Dermis microvascular lymphatic vessel endothelial cell (primary cell): Measurements from ENCODE around the gene MARCHF3. TPM values are rescaled to one million over a fixed set of nuclear protein-coding genes. Genes with fewer than 3 reads are reported as not detected.
A peak's percentile ranks its signal among the peaks of the same experiment; 100 is the strongest.

Experiments used
- DNase-seq, 2 donors: peaks; one replicate each; pipeline versions ENCODE4 v3.0.0 to v3.0.0-alpha.2; 2010; ENCODE audit warnings: low read depth in 2 of 2
- total RNA-seq: library from RNA; depleted of rRNA; stranded (reverse); fragments of >200 nt; gene quantifications from 2 replicates; pipeline ENCODE4 v1.2.1, GENCODE V29; 2014

Gene MARCHF3
- total RNA-seq, 1 donor from 2014 or later: 99.6 TPM

DNA sequence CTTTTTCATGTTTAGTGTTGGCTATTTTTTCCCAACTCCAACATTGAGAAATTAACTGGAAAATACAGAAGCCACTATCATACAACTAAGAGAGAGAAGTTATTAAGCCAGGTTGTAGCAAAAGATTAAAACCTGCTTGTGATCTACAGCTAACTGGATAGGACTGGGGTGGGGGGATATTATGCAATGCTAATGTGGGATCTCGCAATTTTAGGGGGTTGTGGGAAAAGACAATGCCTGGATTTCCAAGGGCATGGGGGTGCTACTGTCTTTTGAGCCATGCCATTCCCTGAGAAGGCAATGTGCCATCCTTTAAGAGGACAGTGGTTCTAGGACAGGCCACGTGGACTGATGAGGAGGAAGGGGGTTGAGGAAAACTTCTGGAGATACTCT is 46.5 kb downstream of the MARCHF3 start:
- DNase-seq: no peak

DNA sequence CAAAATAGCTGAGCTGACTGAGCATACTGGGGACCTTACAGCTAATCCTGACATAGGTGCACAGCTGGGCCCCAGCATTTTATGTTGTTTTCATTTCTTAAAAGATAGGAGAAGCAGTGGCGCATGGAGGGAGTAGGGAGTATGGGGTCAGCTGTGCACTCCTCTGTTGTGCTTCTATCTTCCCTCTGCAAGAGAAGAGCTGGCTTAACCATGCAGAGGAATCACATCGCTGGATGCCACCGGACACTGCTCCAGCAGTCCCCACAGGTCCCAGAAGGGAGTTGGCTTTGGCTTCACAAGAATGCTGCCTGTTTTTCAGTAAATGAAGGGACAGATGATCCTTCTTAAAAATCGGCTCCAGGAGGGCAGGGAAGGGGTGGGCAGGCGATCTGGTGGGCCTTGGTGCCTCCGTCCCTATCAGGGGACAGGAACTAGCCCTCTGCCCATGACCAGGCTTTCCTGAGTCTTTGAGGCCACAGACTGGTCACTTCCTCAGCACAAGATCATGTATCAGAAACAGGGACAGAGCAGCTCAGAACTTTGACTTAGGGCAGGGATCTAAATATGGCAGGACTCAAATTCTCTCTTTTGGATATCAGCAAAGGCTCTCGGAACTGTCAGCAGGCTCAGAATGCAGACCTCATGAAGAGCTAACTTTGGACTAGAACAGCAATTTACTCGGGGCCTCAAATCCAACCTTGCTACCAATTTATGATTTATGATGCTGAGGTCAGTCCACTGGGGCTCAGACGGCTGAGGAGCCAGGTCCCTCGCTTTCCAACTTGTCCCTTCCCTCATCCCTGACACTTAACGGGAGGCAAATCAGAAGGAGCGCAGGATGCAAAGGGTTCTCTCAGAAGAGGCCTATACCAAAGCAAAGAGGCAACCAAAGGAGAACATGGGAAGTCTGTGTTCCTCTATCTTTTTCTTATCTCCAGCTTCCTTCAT is 47.2 kb downstream of the MARCHF3 start:
- no peak for DNase-seq

DNA sequence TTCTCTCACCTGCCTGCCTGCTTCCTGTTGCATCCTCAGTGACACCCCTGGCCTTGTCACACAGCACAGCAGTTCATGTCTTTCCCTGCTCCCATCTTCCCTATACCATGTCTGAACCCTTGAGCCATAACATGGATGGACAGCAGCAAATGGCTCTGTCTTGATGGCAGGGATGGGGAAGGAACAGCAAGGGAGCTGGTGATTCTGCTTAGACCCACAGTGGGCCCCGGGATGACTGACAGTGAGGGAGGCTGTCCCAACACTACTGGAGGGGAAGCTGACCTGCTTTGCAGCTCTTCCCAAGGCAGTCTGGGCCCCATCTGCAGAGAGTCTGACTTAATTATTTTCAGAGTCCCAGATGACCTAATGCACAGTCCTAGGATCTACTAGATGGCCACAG is 48.2 kb downstream of the MARCHF3 start:
- DNase-seq: no peak

DNA sequence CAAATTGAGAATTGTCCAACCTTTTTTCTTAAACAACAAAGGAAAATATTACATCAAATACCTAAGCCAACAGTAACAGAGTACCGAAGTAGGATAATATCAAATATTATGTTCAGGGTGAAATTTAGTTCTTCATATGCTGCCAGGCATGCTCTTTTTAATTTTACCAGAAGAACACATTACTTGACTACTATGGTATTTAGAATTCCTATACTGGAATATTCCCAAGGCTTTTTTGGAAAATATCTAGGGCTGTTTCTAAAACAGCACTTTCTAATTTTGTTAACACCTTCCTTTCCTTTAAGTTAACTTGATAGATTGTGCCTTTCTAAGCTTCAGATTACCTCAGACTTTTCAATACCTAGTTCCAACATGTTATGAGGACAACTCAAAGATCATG is 48.7 kb downstream of the MARCHF3 start:
- DNase-seq: no peak

DNA sequence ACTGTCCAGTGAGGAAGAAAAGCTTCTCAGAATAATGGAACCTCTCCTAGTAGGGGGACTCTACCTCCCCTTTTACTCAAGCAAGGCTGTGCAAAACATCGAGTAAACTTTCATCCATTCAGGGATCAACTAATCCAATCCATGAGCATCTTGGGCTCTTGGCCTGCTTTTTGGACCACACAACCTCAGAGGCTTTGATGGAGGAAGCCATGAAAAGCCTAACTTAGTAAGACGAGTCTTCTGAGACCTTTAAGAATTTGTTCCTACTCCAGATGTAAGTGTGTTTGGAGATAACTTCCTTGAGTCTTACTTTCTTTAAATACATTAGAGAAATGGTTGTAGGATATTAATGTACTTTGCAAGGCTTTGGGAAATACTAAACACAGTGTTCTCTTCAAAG is 49.1 kb downstream of the MARCHF3 start:
- no peak for DNase-seq

DNA sequence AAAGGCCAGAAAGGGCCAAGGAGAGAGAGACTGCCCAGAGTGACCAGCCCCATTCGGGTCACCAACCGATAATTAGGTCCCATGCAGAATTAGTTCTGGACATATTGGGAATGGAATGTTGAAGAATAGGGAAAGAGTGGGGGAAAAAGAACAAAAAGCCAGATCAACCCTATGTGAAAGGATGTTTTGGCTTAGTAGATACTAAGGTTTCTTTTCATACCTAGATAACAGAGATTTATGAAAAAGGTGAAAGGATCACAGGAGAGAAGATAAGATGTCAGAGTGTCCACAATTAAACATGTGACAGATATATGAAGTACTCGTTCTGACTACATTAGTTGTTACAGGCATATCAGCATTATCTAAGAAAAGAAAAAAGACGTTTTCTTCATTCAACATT is 52.1 kb downstream of the MARCHF3 start:
- no peak for DNase-seq

DNA sequence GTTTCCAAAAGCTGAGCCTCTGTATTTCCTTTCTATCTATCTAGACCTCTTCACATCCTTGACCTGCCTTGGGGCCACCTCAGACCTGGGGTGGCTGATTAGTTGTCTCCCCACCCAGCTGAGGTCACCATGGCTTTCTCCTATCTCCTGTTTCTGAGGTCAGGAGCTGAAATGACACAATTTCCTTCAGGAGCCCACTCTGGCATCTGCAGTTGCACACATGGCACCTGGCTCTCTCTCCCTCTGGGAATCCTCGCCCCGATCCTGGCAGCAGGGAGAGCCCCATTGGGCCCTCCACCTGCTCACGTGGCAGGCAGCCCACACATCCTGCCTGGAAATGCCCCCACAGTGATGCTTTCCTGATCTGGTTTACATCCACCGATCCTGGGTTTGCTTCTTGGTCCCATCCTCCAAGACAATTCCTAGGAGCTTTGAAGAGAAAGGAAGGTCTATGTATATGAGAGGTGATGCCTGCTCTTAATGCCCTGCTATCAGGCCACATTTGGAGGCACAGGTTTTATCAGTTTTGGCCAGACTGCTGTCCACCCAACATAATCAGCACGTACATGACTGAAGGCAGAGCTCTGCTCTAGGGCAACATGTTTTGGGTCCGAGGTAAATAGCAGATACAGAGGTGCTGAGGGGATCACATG is 53.7 kb downstream of the MARCHF3 start:
- DNase-seq: no peak

DNA sequence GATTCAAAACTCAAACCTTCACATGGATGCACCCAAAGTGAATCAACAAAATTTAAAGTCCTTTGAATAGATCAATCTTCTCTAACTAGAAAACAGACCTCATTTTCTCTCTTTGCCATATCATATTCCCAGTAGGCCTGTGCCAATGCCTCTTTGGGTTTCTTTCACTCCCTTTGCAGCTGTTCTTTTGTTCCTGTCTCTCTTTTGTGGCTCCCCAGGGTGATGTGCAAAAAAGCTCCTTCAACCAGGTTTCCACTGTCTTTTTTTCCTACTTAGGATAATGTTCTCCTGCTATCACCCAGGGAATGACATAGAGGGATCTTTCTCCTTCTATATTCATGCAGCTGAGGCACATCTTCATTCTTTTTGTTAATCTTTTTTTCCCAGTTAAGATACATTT is 54.6 kb downstream of the MARCHF3 start:
- DNase-seq: no peak

DNA sequence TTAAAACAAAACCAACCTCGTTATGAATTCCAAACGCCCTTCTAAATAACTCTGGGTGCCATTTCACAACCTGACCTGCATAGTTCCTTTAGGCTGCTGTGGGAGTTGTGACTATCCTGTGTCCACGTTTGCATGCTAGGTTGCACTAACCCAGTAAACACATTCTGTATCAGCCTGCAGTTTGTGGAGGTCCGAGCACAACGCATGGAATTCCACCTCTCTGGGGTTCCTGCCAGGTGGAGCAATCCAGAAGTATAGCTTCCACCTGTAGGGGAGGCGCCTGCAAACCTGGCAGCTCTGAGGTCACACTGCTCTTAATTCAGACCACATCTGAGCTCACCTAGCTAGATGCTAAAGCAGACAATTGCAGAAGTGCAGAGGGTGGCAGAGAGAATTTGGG is 57.2 kb downstream of the MARCHF3 start:
- no peak for DNase-seq

DNA sequence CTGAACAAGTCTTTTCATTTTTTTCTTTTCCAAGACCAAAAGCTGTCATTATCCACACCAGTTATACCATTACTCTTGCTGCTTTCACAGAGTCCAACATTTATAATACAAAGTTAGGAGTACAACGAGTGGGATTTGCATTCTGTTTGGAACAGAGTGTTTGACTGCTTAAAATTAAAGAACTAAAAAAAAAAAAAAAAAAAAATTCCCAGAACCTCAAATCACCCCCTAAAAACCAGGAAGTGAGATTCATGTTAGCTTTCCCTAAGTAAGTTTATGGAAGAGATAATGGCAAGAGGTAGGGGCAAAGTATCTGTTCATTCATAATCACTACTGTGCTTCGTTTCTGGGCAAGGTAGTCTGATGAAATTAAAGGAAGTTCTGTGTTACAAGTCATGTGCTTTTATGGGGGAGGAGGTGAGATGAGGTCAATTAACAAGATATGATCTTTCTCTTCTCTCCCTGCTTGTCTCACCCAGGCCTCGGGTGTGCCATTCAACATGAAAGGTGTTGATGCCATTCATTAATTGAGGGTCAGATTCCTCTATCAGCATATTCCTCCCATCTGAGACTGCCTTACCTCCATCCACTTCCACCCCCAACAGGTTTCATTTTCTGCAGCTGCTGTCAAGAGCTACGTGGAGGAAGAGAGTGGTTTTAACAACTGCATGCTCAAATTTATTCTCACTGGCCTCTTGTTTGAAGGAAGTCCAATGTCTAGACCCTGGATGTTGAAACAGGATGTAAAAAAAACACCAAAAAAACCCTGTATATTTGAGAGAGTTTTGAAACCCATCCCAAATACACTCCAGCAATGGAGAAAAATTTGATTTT is 58.1 kb downstream of the MARCHF3 start:
- peak; percentile 11 to 39 for DNase-seq

DNA sequence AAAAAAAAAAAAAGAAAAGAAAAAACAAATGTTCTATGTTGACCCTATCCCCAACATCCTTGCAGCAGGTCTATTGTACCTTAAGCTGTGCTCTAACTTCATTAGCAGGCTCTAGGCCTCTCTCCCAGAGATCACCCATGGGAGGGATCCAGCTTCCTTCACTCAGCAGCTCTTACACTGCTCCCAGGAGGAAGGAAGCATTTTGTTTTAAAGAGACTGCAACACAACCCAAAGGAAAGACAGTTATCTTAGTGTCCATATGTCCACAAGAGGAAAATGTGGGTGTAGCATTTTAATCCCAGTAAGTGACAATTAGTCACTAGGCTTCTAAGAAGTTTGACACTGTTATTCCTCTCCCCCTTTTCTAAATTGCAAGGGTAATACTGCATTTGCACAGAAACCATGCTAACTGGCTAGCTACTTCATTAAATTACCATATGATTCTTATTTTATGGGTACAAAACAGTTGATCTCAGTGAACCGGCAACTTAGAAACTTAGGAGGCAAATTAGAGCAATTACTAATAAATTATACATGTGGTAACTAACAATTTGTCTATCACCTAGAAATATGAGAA is 58.8 kb downstream of the MARCHF3 start:
- DNase-seq: peak in 1 of 2 donors; percentile 58

DNA sequence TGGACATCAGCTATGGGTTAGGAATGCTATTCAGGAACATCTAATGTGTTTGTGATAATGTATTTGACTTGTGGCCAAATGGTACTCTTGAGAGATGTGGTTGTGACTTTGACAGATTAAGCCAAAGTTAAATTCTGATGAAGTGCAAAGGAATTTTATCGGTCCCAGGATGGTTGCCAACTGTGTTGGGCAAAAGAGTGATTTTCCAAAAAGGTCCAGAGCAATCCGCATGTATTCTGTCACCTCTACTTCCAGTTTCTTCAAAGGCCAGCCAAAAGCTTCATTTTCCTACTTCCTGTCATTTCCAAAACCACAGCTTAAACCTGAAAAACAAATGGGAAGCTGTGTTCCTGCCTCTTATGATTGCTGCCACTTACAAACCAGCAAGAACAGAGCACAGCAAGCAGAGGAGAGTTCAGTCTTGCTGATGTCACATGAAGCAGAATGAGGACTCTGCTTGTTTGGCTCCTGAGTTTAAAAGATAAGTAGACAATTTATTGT is 59.8 kb downstream of the MARCHF3 start:
- DNase-seq: peak; percentile 90 to 98

DNA sequence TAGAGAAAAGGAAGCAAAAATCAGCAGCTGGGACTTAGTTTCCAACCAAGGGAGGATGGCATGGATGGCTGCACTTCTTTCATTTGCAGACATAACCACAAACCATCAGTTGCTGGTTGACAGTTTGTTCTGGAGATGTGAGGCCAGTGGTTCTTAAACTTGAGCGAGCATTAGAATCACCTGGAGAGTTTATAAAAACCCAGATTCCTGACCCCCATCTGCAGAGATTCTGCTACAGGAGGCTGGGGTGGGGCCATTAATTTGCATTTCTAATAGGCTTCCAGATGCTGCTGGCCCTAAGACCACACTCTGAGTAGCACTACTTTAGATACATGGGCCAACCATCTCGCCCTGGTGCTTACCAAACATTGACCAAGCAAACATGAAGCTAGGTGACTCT is 60.8 kb downstream of the MARCHF3 start:
- no peak for DNase-seq

DNA sequence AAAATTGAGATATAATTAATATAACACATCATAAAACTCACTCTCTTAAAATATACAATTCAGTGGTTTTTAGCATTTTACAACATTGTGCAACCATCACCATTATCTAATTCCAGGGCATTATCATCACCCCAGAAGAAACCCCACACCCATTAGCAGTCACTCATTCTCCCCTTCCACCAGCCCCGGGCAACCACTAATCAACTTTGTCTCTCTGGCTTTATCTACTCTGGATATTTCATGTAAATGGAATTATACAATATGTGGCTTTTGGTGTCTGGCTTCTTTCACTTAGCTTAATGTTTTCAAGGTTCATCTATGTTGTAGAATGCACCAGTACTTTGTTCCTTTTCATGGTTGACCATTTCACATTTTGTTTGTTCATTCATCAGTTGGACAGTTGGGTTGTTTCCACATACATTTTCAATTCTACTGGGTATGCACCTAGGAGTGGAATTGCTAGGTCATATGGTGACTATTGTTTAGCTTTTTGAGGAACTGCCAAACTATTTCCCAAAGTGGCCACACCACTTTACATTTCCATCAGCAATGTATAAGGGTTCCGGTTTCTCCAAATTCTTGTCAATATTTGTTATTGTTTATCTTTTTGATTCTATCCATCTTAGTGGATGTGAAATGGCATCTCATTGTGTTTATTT is 62.4 kb downstream of the MARCHF3 start:
- DNase-seq: no peak

DNA sequence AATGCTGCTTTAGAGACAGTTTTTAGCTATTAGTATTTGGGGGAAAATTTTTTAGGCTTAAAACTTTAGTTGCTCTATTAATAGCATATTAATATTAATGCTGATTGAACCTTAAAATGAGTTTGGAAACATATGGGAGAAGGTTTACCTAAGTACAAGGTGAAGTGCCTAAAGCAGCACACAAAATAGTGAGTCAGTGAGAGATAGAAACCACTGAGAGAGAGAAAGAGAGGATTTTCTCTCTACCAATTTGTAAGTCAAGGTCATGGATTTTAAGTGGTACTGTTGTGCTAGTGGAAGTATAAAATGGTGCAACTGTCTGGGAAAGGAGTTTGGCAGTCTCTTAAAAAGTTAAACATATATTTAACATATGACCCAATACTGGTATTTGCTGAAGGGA is 64.9 kb downstream of the MARCHF3 start:
- DNase-seq: no peak

DNA sequence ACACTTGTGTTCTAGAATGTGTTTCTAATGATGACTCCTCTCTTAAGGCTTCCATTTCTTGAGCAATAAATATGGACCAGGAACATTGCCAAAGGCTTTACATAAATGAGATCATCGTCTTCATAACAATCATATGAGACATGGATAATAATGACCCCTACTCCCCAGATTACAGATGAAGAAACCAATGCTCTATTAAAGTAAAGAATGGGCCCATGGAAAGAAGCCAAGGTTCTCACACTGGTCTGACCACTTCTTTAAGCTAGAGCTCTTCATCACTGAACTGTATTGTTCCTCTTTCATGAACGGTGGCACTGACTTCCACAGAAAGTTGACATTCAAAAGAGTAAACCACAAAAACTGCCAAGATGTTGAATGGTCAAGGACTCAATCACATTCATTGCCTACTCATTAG is 65.3 kb downstream of the MARCHF3 start:
- DNase-seq: peak in 1 of 2 donors; percentile 74

DNA sequence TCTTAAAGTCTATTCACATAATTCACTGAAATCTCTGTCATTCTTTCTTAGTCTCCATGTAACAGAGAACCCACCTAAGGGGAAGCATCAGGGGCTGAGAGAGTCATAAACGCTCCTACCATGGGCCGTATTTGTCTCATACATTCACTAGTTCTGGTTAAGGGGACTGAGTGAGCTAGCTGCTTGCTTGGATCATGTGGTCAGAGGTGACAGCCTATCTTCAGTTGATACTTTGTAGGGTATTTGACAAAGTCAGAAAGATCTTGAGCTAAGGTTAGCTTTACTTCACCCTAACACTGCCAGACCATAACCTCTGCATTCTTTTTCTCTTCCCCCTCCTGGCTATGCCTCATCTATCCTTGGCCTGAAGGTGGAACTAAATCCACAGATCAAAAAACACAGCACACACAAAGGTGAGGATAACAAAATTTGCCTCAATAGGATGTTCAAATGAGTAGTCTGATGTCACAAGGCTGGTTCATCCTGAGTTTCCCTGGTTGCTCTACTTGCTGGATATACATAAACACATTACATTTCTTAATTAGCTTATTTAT is 66.5 kb downstream of the MARCHF3 start:
- no peak for DNase-seq

DNA sequence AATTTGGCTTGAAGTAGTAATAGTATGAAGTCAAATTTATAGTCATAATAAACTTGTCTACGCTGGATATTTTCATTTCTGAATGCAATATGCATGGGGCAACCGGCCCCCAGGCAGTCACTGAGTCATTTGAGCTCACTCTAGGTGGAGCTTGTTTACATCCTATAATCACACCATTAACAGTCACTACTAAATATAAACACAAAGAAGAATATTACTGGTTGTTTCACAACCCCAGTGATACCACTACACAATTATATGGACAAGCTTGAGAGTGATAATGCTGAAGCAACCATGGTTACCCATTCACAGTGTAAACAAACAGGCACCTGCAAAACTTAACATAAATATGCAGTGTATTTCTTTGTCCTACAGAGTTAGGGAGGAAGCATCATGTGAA is 68.7 kb downstream of the MARCHF3 start:
- DNase-seq: peak; percentile 50 to 72

DNA sequence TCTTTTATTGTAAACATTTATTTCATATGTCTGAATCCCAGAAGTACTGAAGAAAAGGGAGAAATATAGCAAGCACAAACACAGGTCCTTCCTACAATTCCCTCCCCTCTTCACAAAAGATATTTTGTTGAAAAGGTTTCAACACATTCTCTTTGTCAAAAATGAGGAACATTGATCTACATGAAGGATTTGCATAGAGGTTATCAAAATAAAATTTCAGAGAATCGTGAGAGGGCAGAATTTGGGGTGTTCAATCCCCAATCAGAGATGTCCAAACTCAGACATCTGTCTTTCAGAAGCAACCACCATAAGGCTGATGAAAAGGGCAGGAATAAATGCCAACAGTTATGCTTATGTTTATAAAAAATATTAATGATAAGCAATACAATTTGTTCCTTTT is 69.2 kb downstream of the MARCHF3 start:
- no peak for DNase-seq

DNA sequence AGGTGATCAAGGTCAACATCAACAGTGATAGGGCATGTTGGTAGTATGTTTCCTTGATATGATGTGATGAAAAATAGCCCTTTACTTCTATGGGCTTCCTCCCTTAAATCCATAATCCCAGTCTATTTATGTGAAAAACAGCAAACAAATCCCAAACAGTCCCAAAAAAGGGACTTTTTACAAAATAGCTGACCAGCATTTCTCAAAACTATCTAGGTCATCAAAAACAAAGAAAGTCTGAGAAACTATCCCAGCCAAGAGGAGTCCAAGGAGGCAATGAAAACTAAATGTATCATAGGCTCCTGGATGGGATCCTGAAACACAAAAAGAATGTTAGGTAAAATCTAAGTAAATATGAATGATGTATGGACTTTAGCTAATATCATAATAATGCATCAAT is 71.2 kb downstream of the MARCHF3 start:
- DNase-seq: no peak

DNA sequence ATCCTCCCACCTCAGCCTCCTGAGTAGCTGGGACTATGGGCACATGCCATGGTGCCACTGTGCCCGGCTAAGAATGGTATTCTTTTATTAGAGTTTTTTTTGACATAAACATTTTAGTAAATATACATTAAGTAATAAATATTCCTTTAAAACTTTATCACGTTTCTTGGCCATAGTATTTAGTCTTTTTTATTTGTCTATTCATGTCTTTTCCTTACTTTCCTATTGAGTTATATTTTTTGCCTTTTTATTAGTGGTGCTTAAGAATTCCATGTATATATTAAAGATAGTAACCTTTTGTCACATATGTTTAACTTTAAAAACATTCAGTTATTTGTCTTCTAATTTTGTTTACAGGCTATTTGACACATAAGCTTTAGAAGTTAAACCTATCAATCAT is 73.4 kb downstream of the MARCHF3 start:
- no peak for DNase-seq
